HFFc6 (cell line): ENCODE measurements around the gene EIF1AY. TPM values are rescaled to one million over a fixed set of nuclear protein-coding genes. Genes with fewer than 3 reads are reported as not detected.

Experiments
- DNase-seq: peaks from one replicate; pipeline ENCODE4 v3.0.0-alpha.2; 2018
- H3K27ac Mint-ChIP-seq: 2 replicates; pipeline ENCODE4 v1.8.0; 2020; ENCODE audit warnings: mild to moderate bottlenecking, mixed read lengths
- H3K27me3 Mint-ChIP-seq: 2 replicates; pipeline ENCODE4 v1.8.0; 2021; ENCODE audit warnings: mild to moderate bottlenecking, moderate library complexity, mixed read lengths; ENCODE audit not compliant: insufficient read depth
- H3K36me3 Mint-ChIP-seq: 2 replicates; pipeline ENCODE4 v1.8.0; 2021; ENCODE audit warnings: low read depth, mixed read lengths
- H3K4me1 Mint-ChIP-seq: 2 replicates; pipeline ENCODE4 v1.8.0; 2020; ENCODE audit warnings: low read depth, mixed read lengths
- H3K4me3 Mint-ChIP-seq: 2 replicates; pipeline ENCODE4 v1.8.0; 2020; ENCODE audit warnings: mild to moderate bottlenecking, moderate library complexity, mixed read lengths
- H3K9me3 Mint-ChIP-seq: 2 replicates; pipeline ENCODE4 v1.8.0; 2020; ENCODE audit warnings: mild to moderate bottlenecking, mixed read lengths
- CTCF ChIP-seq: fragments of 200-600 bp; sonication (generic); IDR thresholded peaks from 2 replicates; pipeline ENCODE4 v1.5.0; 2021; ENCODE audit warnings: antibody characterized with exemption, mild to moderate bottlenecking
- total RNA-seq, 6 experiments: library from RNA; stranded (reverse); fragmentation: NEBNext Ultra II Directional; extraction: Animal tissue kit (Norgen Biotek cat#: 25700); gene quantifications; 2 replicates in 1 of 6; 3 replicates in 5 of 6; pipeline ENCODE4 v1.2.3, GENCODE V29; 2021

Gene EIF1AY
- total RNA-seq, 6 experiments from 2014 or later, result 38.2 to 44.8 (median 40.0) TPM

GRCh38 chrY:20559873-20560512, 15.6 kb upstream of the EIF1AY start:
- no peak overlapping the region for H3K27ac Mint-ChIP-seq
- no peaks in the 10 kb centered on the region for H3K36me3 Mint-ChIP-seq
- no peak for DNase-seq

GRCh38 chrY:20571306-20571705, 4.3 kb upstream of the EIF1AY start:
- H3K4me1 Mint-ChIP-seq, result peaks cover 5% of the 10 kb centered on the region; the same call in 1 of the 2 replicates
- no peak overlapping the region for H3K4me3 Mint-ChIP-seq
- DNase-seq, result no peak
- H3K27me3 Mint-ChIP-seq, result no peaks in the 10 kb centered on the region
- peaks cover 5% of the 10 kb centered on the region; the same call in 1 of the 2 replicates for H3K36me3 Mint-ChIP-seq
- no peaks in the 10 kb centered on the region for H3K9me3 Mint-ChIP-seq
- TF ChIP-seq CTCF, result no peak
- H3K27ac Mint-ChIP-seq, result no peak overlapping the region

More at GRCh38 chrY:20559873-20560512, 15.6 kb upstream of the EIF1AY start:
- TF ChIP-seq CTCF, result no peak
- Mint-ChIP-seq H3K4me3 (no peak overlapping the region), H3K4me1 (no peaks in the 10 kb centered on the region), H3K27me3 (no peaks in the 10 kb centered on the region), H3K9me3 (no peaks in the 10 kb centered on the region)

- no peaks in the 10 kb centered on the region for H3K27me3 Mint-ChIP-seq
- peak overlapping the region; percentile 97 for H3K4me3 Mint-ChIP-seq
- H3K27ac Mint-ChIP-seq, result peak overlapping the region; percentile 98
These were observed 930 bp downstream of the EIF1AY start for GRCh38 chrY:20576506-20576905.

GRCh38 chrY:20578206-20578605, 2.6 kb downstream of the EIF1AY start:
- H3K27me3 Mint-ChIP-seq, result no peaks in the 10 kb centered on the region
- H3K27ac Mint-ChIP-seq, result no peak overlapping the region
- no peak for DNase-seq
- no peaks in the 10 kb centered on the region for H3K9me3 Mint-ChIP-seq
- H3K4me1 Mint-ChIP-seq, result no peaks in the 10 kb centered on the region
- TF ChIP-seq CTCF, result no peak
- H3K36me3 Mint-ChIP-seq, result peaks cover 2% of the 10 kb centered on the region; the same call in 1 of the 2 replicates
- no peak overlapping the region for H3K4me3 Mint-ChIP-seq

More at GRCh38 chrY:20576506-20576905, 930 bp downstream of the EIF1AY start:
- TF ChIP-seq CTCF, result peak; percentile 52
- Mint-ChIP-seq H3K9me3 (no peaks in the 10 kb centered on the region), H3K4me1 (no peaks in the 10 kb centered on the region), H3K36me3 (peaks cover 5% of the 10 kb centered on the region; the same call in 1 of the 2 replicates)
- DNase-seq, result no peak

- Mint-ChIP-seq H3K36me3 (no peaks in the 10 kb centered on the region), H3K27me3 (0 out of 2 replicates have a peak, but pooled peaks cover 2% of the 10 kb centered on the region), H3K4me3 (no peak overlapping the region), H3K4me1 (peaks cover 14% of the 10 kb centered on the region), H3K27ac (no peak overlapping the region), H3K9me3 (no peaks in the 10 kb centered on the region)
- no peak for TF ChIP-seq CTCF
- DNase-seq, result no peak
These were observed 6.1 kb downstream of the EIF1AY start for GRCh38 chrY:20581687-20582086.
